ENCODE data around the gene KCNH5.

- TF ChIP-seq POLR2A (IDR thresholded peaks at IDR 0.05) (no peak), CTCF (IDR thresholded peaks at IDR 0.05) (no peak)
Measured at GRCh38 chr14:63045612-63046320, 508 bp upstream of the KCNH5 start.

All from body of pancreas (tissue), 4 donors.